Neural cell (in vitro differentiated cells): ENCODE results near the gene PARVG. TPM values are rescaled to one million over a fixed set of nuclear protein-coding genes. Genes with fewer than 3 reads are reported as not detected.

ENCODE experiments used
- H2AFZ ChIP-seq: fragments of 200-600, 300-800 bp; sonication (generic), shearing (Covaris generic); 2 replicates; pipeline ENCODE4 v1.6.0; 2014; ENCODE audit warnings: low read depth, mild to moderate bottlenecking, antibody characterized with exemption, low read length, moderate library complexity
- H3F3A ChIP-seq: fragments of 200-600 bp; shearing (Covaris generic); 2 replicates; pipeline ENCODE4 v1.6.1; 2016; ENCODE audit warnings: mild to moderate bottlenecking, moderate library complexity, mixed read lengths, antibody characterized with exemption, low read length; ENCODE audit not compliant: insufficient read depth, poor library complexity, severe bottlenecking
- H3K27ac ChIP-seq: fragments of 200-600, 300-800 bp; sonication (generic), shearing (Covaris generic); 2 replicates; pipeline ENCODE4 v1.5.1; 2014; ENCODE audit warnings: mild to moderate bottlenecking, low read length, moderate library complexity
- H3K27me3 ChIP-seq: fragments of 300-800, 200-600 bp; sonication (generic), shearing (Covaris generic); 2 replicates; pipeline ENCODE4 v1.6.0; 2014; ENCODE audit warnings: mild to moderate bottlenecking, low read depth, low read length, moderate library complexity; ENCODE audit not compliant: insufficient read depth
- H3K36me3 ChIP-seq: fragments of 300-800, 200-600 bp; sonication (generic), shearing (Covaris generic); 2 replicates; pipeline ENCODE4 v1.5.1; 2014; ENCODE audit warnings: mild to moderate bottlenecking, antibody characterized with exemption, low read length, moderate library complexity; ENCODE audit not compliant: insufficient read depth
- H3K4me2 ChIP-seq: fragments of 300-800, 200-600 bp; sonication (generic), shearing (Covaris generic); 2 replicates; pipeline ENCODE4 v1.6.0; 2014; ENCODE audit warnings: mild to moderate bottlenecking, low read length
- H3K4me3 ChIP-seq: fragments of 300-800, 200-600 bp; sonication (generic), shearing (Covaris generic); 2 replicates; pipeline ENCODE4 v1.5.1; 2014; ENCODE audit warnings: mild to moderate bottlenecking, low read length, moderate library complexity
- H3K79me2 ChIP-seq: fragments of 200-600 bp; shearing (Covaris generic); replicated peaks from 2 replicates; pipeline ENCODE4 v1.6.0; 2014; ENCODE audit warnings: mild to moderate bottlenecking, low read length, moderate library complexity; ENCODE audit not compliant: insufficient read depth
- H3K9ac ChIP-seq: fragments of 300-800, 200-600 bp; sonication (generic), shearing (Covaris generic); 2 replicates; pipeline ENCODE4 v1.6.1; 2016; ENCODE audit warnings: mild to moderate bottlenecking, low read length, mixed read lengths
- H3K9me2 ChIP-seq: fragments of 200-600 bp; shearing (Covaris generic); 2 replicates; pipeline ENCODE4 v1.6.1; 2016; ENCODE audit warnings: mild to moderate bottlenecking, low read length, mixed read lengths; ENCODE audit not compliant: insufficient read depth
- H3K9me3 ChIP-seq: fragments of 200-600, 300-800 bp; sonication (generic), shearing (Covaris generic); 2 replicates; pipeline ENCODE4 v1.6.1; 2016; ENCODE audit warnings: mild to moderate bottlenecking, mixed run types, low read length, moderate library complexity, mixed read lengths
- H4K20me1 ChIP-seq: fragments of 200-600 bp; shearing (Covaris generic); 2 replicates; pipeline ENCODE4 v1.6.1; 2016; ENCODE audit warnings: mild to moderate bottlenecking, mixed run types; ENCODE audit not compliant: insufficient read depth
- EP300 ChIP-seq: fragments of 450-650 bp; conservative IDR thresholded peaks from 2 replicates; pipeline ENCODE4 v1.6.1; 2014; ENCODE audit warnings: antibody characterized with exemption, mild to moderate bottlenecking, moderate library complexity; ENCODE audit not compliant: poor library complexity, severe bottlenecking
- EZH2 ChIP-seq: fragments of 200-600, 300-800 bp; shearing (Covaris generic), sonication (generic); IDR thresholded peaks from 2 replicates; pipeline ENCODE4 v1.6.1; 2014; ENCODE audit warnings: antibody characterized with exemption, low read length, borderline replicate concordance, mild to moderate bottlenecking; ENCODE audit not compliant: insufficient read depth, poor library complexity, severe bottlenecking
- MXI1 ChIP-seq: fragments of 450-650 bp; conservative IDR thresholded peaks from 2 replicates; pipeline ENCODE4 v1.6.1; 2014; ENCODE audit warnings: antibody characterized with exemption, mild to moderate bottlenecking; ENCODE audit not compliant: poor library complexity, severe bottlenecking
- POLR2AphosphoS5 ChIP-seq: IDR thresholded peaks from 2 replicates; pipeline ENCODE4 v1.6.1; 2012
- RAD21 ChIP-seq: fragments of 450-650 bp; conservative IDR thresholded peaks from 2 replicates; pipeline ENCODE4 v1.6.1; 2014; ENCODE audit warnings: antibody characterized with exemption, mild to moderate bottlenecking, moderate library complexity
- SMC3 ChIP-seq: fragments of 450-650 bp; conservative IDR thresholded peaks from 2 replicates; pipeline ENCODE4 v1.6.1; 2014; ENCODE audit warnings: antibody characterized with exemption, mild to moderate bottlenecking, moderate library complexity; ENCODE audit not compliant: poor library complexity
- TAF1 ChIP-seq: IDR thresholded peaks from 2 replicates; pipeline ENCODE4 v1.6.1; 2012; ENCODE audit warnings: low read depth
- polyA plus RNA-seq: library from polyadenylated mRNA; depleted of rRNA; stranded (reverse); fragments of >200 nt; gene quantifications from 2 replicates; pipeline ENCODE4 v1.2.3, GENCODE V29; 2014
- TF ChIP-seq, protein P1 (sequence below): fragments of 450-650 bp; IDR thresholded peaks from 2 replicates; pipeline ENCODE4 v1.5.1; 2014; ENCODE audit warnings: antibody characterized with exemption, mild to moderate bottlenecking, moderate library complexity; ENCODE audit not compliant: poor library complexity, severe bottlenecking
- TF ChIP-seq, protein P2 (sequence below): IDR thresholded peaks from 2 replicates; pipeline ENCODE4 v1.6.1; 2012; ENCODE audit warnings: borderline replicate concordance

PARVG gene
- polyA plus RNA-seq, 1 donor from 2014 or later: not detected

- Histone ChIP-seq H2AFZ (no peak overlapping the region), H3K27me3 (no peaks in the 10 kb centered on the region), H3F3A (no peaks in the 10 kb centered on the region), H3K4me3 (no peak overlapping the region), H3K36me3 (no peaks in the 10 kb centered on the region), H3K9me2 (no peaks in the 10 kb centered on the region), H3K4me2 (no peak overlapping the region), H3K9ac (no peak overlapping the region), H3K79me2 (no peaks in the 10 kb centered on the region), H4K20me1 (no peaks in the 10 kb centered on the region), H3K27ac (no peak overlapping the region), H3K9me3 (no peaks in the 10 kb centered on the region)
- no peak for TF ChIP-seq MXI1
- no peak for TF ChIP-seq RAD21
- TF ChIP-seq, protein P1, sequence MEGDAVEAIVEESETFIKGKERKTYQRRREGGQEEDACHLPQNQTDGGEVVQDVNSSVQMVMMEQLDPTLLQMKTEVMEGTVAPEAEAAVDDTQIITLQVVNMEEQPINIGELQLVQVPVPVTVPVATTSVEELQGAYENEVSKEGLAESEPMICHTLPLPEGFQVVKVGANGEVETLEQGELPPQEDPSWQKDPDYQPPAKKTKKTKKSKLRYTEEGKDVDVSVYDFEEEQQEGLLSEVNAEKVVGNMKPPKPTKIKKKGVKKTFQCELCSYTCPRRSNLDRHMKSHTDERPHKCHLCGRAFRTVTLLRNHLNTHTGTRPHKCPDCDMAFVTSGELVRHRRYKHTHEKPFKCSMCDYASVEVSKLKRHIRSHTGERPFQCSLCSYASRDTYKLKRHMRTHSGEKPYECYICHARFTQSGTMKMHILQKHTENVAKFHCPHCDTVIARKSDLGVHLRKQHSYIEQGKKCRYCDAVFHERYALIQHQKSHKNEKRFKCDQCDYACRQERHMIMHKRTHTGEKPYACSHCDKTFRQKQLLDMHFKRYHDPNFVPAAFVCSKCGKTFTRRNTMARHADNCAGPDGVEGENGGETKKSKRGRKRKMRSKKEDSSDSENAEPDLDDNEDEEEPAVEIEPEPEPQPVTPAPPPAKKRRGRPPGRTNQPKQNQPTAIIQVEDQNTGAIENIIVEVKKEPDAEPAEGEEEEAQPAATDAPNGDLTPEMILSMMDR: no peak
- no peak for TF ChIP-seq POLR2AphosphoS5
- no peak for TF ChIP-seq EP300
- TF ChIP-seq, protein P2, sequence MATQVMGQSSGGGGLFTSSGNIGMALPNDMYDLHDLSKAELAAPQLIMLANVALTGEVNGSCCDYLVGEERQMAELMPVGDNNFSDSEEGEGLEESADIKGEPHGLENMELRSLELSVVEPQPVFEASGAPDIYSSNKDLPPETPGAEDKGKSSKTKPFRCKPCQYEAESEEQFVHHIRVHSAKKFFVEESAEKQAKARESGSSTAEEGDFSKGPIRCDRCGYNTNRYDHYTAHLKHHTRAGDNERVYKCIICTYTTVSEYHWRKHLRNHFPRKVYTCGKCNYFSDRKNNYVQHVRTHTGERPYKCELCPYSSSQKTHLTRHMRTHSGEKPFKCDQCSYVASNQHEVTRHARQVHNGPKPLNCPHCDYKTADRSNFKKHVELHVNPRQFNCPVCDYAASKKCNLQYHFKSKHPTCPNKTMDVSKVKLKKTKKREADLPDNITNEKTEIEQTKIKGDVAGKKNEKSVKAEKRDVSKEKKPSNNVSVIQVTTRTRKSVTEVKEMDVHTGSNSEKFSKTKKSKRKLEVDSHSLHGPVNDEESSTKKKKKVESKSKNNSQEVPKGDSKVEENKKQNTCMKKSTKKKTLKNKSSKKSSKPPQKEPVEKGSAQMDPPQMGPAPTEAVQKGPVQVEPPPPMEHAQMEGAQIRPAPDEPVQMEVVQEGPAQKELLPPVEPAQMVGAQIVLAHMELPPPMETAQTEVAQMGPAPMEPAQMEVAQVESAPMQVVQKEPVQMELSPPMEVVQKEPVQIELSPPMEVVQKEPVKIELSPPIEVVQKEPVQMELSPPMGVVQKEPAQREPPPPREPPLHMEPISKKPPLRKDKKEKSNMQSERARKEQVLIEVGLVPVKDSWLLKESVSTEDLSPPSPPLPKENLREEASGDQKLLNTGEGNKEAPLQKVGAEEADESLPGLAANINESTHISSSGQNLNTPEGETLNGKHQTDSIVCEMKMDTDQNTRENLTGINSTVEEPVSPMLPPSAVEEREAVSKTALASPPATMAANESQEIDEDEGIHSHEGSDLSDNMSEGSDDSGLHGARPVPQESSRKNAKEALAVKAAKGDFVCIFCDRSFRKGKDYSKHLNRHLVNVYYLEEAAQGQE: no peak
- TF ChIP-seq EZH2: no peak
- TF ChIP-seq SMC3: no peak
- no peak for TF ChIP-seq TAF1
Measured at GRCh38 chr22:44191036-44191454, 10.3 kb downstream of the PARVG start.

GRCh38 chr22:44192098-44192815 lies 11.5 kb downstream of the PARVG start:
- no peak for TF ChIP-seq TAF1
- no peak for TF ChIP-seq SMC3
- no peak for TF ChIP-seq POLR2AphosphoS5
- TF ChIP-seq, protein P1: no peak
- no peak for TF ChIP-seq MXI1
- TF ChIP-seq EZH2: no peak
- TF ChIP-seq EP300: no peak
- TF ChIP-seq, protein P2: no peak
- no peak for TF ChIP-seq RAD21
- Histone ChIP-seq H3K9ac (no peak overlapping the region), H3K36me3 (no peaks in the 10 kb centered on the region), H3K9me3 (no peaks in the 10 kb centered on the region), H3F3A (no peaks in the 10 kb centered on the region), H3K9me2 (no peaks in the 10 kb centered on the region), H3K27me3 (no peaks in the 10 kb centered on the region), H3K27ac (no peak overlapping the region), H3K4me3 (no peak overlapping the region), H2AFZ (no peak overlapping the region), H4K20me1 (no peaks in the 10 kb centered on the region), H3K79me2 (no peaks in the 10 kb centered on the region), H3K4me2 (no peak overlapping the region)
